GM18519 (cell line): ENCODE results near the gene WNT9A.

ENCODE experiments used
- ATAC-seq: cut with Tn5 transposase; IDR thresholded peaks from one replicate; pipeline ENCODE4 v1.9.1; 2021; ENCODE audit warnings: mild to moderate bottlenecking, moderate library complexity; ENCODE audit not compliant: unreplicated experiment, low FRiP score

WNT9A gene

GRCh38 chr1:227926216-227926791, 21.4 kb downstream of the WNT9A start:
- no peak for ATAC-seq

GRCh38 chr1:227925582-227926198, 22.0 kb downstream of the WNT9A start:
- no peak for ATAC-seq

GRCh38 chr1:227924833-227925574, 22.7 kb downstream of the WNT9A start:
- no peak for ATAC-seq

DNA sequence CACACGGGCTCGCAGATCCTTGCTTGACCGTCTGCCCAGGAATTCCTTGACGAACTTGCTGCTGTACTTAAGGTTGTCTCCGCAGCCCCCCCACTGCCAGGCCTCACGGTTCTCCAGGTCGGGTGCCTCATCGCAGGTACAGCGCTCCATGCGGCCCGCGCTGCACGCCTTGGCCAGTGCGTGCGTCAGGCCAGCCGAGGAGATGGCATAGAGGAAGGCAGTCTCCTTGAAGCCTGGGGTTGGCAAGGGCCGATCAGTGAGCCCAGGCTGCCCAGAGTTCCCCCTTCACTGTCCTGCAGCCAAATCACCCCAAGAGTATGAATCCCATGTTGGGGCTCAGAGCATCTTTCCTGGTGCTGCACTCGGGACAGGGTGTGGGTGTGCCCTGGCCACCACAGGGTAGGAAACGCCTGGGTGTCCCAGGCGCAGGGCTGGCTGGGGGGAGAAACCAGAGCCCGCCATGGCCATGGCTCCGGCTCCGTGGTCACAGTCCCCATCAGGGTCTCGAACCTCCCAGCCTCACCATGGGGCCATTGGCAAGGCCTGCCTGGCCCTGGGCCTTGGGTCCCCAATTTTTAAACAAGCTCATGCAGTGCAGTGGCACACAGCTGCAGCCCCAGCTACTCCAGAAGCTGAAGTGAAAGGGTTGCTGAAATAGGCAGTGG, 23.4 kb downstream of the WNT9A start:
- no peak for ATAC-seq

DNA sequence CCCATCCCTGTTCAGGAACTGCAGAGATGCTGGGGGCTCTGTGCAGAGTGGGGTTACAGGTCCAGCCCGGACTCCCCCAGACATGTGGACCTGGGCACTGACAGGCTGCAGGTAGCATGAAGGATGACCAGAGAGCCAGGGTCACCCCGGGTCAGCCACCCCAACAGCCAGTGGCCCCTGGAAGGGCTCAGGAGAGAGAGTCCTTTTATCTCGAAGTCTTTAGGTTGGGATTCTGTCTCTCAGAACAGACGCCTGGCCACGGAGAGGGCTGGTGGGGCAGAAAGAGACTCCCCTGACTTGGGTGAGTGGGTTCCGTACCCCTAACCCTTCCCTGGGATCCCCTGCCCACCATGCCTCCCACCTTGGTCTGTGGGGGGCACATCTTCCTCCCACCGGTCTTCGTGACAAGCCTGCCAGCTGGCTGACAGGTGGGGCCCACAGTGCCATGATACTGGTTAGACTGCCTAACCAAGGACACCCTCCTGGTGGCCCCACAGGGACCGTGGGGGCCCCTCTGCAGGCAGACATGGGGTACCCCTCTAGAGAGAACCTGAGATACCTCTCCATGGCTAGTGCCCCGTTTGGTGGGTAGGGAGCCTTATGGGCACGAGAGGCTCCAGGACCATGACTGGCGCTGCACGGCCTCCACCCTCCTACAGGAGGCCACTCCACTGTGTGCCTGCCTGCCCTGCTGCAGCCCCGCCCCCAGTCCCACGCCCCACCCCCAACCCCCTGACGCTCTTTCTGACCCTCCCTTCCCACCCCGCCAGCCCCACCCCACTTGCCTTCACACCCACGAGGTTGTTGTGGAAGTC, 24.2 kb downstream of the WNT9A start:
- ATAC-seq, result no peak

- ATAC-seq, result no peak
Measured at GRCh38 chr1:227922501-227923352, 25.0 kb downstream of the WNT9A start.

- no peak for ATAC-seq
Measured at GRCh38 chr1:227921461-227922185, 26.1 kb downstream of the WNT9A start.

DNA sequence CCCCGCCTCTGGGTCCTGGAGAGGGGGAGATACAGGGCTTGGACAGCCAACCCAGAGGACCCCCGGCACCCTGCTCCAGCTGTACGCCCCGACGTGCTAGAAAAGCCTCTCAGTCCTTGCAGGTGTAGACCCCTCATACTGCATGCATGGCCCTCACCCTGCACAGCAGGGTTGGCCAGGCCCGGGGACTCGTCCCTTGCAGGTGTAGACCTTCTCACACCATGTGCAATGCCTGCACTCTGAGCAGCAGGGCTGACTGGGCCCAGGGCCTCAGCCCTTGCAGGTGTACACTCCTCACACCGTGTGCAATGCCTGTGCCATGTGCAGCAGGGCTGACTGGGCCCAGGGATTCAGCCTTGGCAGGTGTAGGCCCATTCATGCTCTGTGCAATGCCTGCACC, 26.8 kb downstream of the WNT9A start:
- no peak for ATAC-seq

DNA sequence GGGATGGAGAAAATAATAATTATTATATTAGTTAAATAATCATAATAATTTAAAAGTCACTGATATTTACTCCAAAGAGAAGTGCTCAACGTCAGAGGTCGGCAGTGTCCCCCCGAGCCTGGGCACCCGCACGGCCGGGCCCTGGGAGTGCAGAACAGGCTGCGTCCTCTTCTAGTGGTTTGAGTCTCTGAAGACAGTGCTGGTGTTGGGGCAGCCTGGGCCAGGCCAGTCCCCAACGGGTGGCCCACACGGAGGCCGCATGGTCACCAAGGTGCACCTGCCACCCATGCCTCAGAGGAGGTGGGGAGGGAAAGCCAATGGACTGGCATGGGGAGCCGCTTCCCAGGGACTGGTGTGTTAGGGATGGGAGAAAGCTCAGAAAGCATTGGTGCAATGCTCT, 27.3 kb downstream of the WNT9A start:
- ATAC-seq, result no peak

DNA sequence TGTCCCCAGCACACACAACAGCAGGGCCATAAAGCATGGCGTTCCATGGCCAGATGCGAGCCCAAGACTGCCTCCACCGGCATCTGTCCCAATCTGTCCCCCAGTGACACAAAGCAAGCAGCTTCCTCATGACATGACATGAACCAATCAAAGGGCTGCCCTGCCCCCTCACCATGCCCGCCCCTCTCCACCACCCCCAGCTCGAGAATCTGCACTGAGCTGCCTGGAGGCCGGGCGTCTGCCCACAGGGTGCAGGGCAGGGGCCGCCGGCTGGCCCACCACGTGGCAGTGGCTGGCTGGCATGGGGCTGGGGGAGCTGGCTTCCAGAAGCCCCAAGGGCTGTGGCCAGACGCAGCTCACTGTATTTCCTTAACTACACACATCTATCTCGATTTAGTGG, 27.8 kb downstream of the WNT9A start:
- no peak for ATAC-seq

GRCh38 chr1:227918736-227919135, 29.0 kb downstream of the WNT9A start:
- ATAC-seq, result no peak

- ATAC-seq, result no peak
Measured at GRCh38 chr1:227918083-227918700, 29.5 kb downstream of the WNT9A start.

DNA sequence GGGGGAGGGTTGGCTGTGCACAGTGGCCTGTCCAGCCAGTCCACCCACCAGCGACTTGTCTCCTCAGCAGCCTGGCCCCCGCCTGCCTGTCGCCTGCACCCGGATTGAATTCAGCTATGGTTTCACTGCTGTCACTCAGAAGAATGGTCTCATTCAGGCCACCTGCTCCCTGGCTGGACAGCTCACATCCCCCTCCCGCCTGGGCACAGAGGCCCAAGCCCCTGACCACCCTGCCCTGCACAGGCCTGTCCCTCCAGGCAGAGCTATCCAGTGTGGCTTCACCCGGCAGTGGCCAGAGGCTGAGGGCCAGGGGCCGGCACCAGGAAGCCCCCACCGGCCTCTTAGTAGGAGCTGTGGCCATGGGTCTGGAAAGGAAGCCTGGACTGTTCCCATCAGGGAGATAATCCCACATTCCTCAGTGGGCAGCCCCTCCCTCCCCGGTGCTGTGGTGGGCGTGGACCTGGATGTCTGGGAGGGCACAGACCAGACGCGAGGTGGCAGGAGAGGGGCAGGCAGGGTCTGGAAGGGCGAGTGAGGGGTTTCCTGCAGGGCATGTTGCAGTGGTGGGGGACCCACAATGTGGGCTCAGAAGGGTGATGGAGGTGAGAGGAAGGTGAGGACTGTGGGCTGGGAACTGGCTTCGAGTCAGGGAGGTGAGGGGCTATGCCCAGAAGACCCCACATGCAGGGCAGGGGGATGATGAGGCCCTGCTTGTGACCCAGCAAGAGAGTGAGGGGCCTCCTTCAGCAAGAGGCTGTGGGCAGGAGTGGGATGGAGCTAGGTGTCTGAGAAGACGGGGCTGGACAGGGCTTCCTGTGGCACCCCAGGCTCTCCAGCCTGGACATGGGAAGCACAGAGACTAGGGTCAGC, 30.4 kb downstream of the WNT9A start:
- ATAC-seq, result no peak

DNA sequence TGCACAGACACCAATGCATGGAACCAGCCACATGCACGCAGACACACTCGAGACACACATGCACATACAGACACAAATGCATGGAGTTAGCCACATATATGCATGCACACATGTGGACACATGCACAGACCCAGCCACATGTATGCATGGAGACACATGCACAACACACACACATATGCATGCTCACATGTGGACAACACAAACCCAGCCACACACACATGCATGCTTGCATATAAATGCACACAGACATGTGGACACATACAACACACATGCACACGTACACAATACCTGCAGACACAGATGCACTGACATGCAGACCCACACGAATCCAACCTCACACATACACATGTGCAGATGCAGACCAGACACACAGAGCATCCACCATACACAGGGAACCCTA, 31.1 kb downstream of the WNT9A start:
- no peak for ATAC-seq

- no peak for ATAC-seq
Measured at GRCh38 chr1:227915564-227916553, 31.9 kb downstream of the WNT9A start.

- ATAC-seq, result no peak
Measured at GRCh38 chr1:227914801-227915563, 32.8 kb downstream of the WNT9A start.
